Tibial nerve (tissue), 4 donors: ENCODE results near the gene ZNF280D. TPM values are rescaled to one million over a fixed set of nuclear protein-coding genes. Genes with fewer than 3 reads are reported as not detected.
"Not testable (repeated sequence)": the region's sequence is repeated elsewhere in the genome, so short reads cannot be mapped to it uniquely, and the experiment has no call there.

Experiments
- DNase-seq, 2 donors: peaks; one replicate each; pipeline ENCODE4 v3.0.0-alpha.2; 2019; ENCODE audit warnings: low spot score in 2 of 2
- H3K27ac ChIP-seq, 4 donors: fragments of 200-600 bp; sonication (generic) in 3 of 4; one replicate each; pipeline ENCODE4 v1.5.1; 2017 to 2019; ENCODE audit warnings: mild to moderate bottlenecking in 1 of 4
- H3K27me3 ChIP-seq, 2 donors: fragments of 200-600 bp; sonication (generic) in 1 of 2; one replicate each; pipeline versions ENCODE4 v1.5.1 to v1.6.0; 2017 to 2019
- H3K36me3 ChIP-seq, 3 donors: fragments of 200-600 bp; sonication (generic); one replicate each; pipeline ENCODE4 v1.5.1; 2018 to 2019
- H3K4me1 ChIP-seq, 4 donors: fragments of 200-600 bp; sonication (generic) in 3 of 4; one replicate each; pipeline ENCODE4 v1.5.1; 2017 to 2019
- H3K4me3 ChIP-seq, 4 donors: fragments of 200-600 bp; sonication (generic) in 3 of 4; one replicate each; pipeline ENCODE4 v1.5.1; 2017 to 2019; ENCODE audit warnings: mild to moderate bottlenecking in 1 of 4, moderate library complexity in 1 of 4
- H3K9me3 ChIP-seq, 4 donors: fragments of 200-600 bp; sonication (generic) in 3 of 4; one replicate each; pipeline ENCODE4 v1.5.1; 2017 to 2019
- EP300 ChIP-seq, 2 donors: sonication (generic); formaldehyde crosslinking; IDR thresholded peaks; one replicate each; pipeline ENCODE4 v1.6.1; 2017; ENCODE audit warnings: antibody characterized with exemption in 2 of 2, mild to moderate bottlenecking in 1 of 2
- POLR2A ChIP-seq, 2 donors: fragments of 450-650 bp; IDR thresholded peaks; one replicate each; pipeline ENCODE4 v1.6.1; 2017; ENCODE audit warnings: antibody characterized with exemption in 2 of 2, mild to moderate bottlenecking in 2 of 2, moderate library complexity in 2 of 2
- WGBS, 2 donors: methylation state at CpG; one replicate each; pipeline ENCODE4 v1.1.5; 2018; 5-methylcytosine and 5-hydroxymethylcytosine counted together
- total RNA-seq, 4 donors: library from RNA; depleted of rRNA; stranded (reverse); fragments of >200 nt; gene quantifications; one replicate each; pipeline ENCODE4 v1.1.0, GENCODE V29; 2016
- TF ChIP-seq, protein P1 (sequence below), 5 experiments: fragments of 200-600 bp in 3 of 5; fragments of 450-650 bp in 2 of 5; sonication (generic) in 3 of 5; IDR thresholded peaks; one replicate each; pipeline ENCODE4 v1.5.1; 2016 to 2019; ENCODE audit warnings: antibody characterized with exemption in 5 of 5, mild to moderate bottlenecking in 3 of 5, moderate library complexity in 2 of 5

ZNF280D gene
- total RNA-seq, 4 donors from 2014 or later: 60.6 to 107 (median 75.2) TPM

DNA sequence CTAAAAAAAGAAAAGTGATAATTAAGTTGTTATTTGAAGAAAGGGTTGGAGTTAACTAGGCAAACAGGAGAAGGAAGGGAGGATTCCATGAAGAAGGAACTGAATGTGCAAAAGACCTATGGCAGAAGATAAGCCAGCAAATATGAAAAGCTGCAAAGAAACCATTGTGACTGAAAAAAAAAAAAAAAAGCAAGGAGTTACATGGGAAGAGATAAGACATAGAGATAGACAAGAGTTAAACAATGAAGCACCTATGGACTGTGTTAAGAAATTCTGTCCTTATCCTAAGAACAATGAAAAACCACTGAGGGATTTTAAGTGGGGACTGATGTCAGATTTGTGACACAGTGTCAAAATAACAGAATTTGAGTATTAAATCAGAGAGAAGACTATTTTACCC lies 17.0 kb downstream of the ZNF280D start:
- Histone ChIP-seq H3K27me3 (no peaks in the 10 kb centered on the region), H3K27ac (no peak overlapping the region), H3K36me3 (peaks cover 0 to 1% (median 0%) of the 10 kb centered on the region in 3 donors), H3K9me3 (no peaks in the 10 kb centered on the region), H3K4me1 (peaks cover 0 to 36% (median 4%) of the 10 kb centered on the region in 4 donors), H3K4me3 (no peak overlapping the region)
- no peak for TF ChIP-seq POLR2A (IDR thresholded peaks at IDR 0.05)
- TF ChIP-seq EP300 (IDR thresholded peaks at IDR 0.05): no peak
- TF ChIP-seq, protein P1, sequence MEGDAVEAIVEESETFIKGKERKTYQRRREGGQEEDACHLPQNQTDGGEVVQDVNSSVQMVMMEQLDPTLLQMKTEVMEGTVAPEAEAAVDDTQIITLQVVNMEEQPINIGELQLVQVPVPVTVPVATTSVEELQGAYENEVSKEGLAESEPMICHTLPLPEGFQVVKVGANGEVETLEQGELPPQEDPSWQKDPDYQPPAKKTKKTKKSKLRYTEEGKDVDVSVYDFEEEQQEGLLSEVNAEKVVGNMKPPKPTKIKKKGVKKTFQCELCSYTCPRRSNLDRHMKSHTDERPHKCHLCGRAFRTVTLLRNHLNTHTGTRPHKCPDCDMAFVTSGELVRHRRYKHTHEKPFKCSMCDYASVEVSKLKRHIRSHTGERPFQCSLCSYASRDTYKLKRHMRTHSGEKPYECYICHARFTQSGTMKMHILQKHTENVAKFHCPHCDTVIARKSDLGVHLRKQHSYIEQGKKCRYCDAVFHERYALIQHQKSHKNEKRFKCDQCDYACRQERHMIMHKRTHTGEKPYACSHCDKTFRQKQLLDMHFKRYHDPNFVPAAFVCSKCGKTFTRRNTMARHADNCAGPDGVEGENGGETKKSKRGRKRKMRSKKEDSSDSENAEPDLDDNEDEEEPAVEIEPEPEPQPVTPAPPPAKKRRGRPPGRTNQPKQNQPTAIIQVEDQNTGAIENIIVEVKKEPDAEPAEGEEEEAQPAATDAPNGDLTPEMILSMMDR (IDR thresholded peaks at IDR 0.05): no peak
- no peak for DNase-seq

DNA sequence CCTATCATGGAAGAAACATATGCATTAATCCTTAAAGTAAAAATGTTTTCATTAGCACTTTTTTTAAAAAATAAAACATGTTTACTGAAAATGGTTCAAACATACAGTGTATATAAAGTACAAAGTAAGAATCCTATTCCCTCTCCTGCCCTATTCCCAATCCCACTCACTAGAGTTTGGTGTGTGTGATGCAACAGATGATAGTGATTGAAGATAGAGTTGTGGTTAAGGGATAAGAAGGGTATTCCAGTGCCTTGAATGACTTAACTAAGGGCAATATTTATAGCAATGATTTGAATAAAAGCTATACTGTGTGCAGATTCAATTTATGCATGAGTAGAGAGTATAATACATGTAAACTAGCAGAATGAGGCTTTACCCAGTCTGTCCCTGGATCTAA lies 18.1 kb downstream of the ZNF280D start:
- no peaks in the 10 kb centered on the region for H3K36me3 ChIP-seq
- TF ChIP-seq POLR2A (IDR thresholded peaks at IDR 0.05) (no peak), EP300 (IDR thresholded peaks at IDR 0.05) (no peak)
- TF ChIP-seq, protein P1 (IDR thresholded peaks at IDR 0.05): no peak
- DNase-seq: no peak
- no peaks in the 10 kb centered on the region for H3K27me3 ChIP-seq
- H3K4me3 ChIP-seq: no peak overlapping the region
- peaks cover 0 to 33% (median 4%) of the 10 kb centered on the region in 4 donors for H3K4me1 ChIP-seq
- no peak overlapping the region for H3K27ac ChIP-seq
- H3K9me3 ChIP-seq: no peaks in the 10 kb centered on the region

DNA sequence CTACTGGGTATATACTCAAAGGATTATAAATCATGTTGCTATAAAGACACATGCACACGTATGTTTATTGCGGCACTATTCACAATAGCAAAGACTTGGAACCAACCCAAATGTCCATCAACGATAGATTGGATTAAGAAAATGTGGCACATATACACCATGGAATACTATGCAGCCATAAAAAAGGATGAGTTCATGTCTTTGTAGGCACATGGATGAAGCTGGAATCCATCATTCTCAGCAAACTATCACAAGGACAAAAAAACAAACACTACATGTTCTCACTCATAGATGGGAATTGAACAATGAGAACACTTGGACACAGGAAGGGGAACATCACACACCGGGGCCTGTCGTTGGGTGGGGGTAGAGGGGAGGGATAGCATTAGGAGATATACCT lies 23.8 kb downstream of the ZNF280D start:
- H3K36me3 ChIP-seq, H3K27me3 ChIP-seq, H3K27ac ChIP-seq, H3K4me3 ChIP-seq, DNase-seq, H3K4me1 ChIP-seq: not testable (repeated sequence)
- 87 to 100% methylated on average over 5 of the region's 5 CpGs for WGBS, 2 donors
- peaks cover 0 to 11% (median 5%) of the 10 kb centered on the region in 4 donors for H3K9me3 ChIP-seq

DNA sequence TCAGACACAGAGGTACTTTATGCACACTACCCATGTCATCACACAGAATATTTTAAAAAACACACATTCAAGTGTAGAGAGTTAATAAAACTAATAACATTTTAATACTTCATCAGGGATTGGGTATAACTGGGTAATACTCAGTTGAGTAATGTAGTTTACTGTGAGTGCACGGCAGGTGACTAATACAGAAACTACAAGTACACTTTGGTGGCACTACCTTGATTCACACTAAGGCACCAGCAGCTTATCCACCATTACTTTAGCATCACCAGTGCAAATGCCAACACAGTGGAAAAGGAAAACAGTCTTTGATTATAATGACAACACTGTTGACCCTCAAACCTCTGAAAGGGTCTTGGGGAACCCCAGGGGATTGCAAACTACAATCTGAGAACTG lies 33.6 kb downstream of the ZNF280D start:
- WGBS, 2 donors: 97 to 100% methylated on average over 1 of the region's 1 CpG
- Histone ChIP-seq H3K36me3 (peaks cover 0 to 58% (median 6%) of the 10 kb centered on the region in 3 donors), H3K9me3 (no peaks in the 10 kb centered on the region)

DNA sequence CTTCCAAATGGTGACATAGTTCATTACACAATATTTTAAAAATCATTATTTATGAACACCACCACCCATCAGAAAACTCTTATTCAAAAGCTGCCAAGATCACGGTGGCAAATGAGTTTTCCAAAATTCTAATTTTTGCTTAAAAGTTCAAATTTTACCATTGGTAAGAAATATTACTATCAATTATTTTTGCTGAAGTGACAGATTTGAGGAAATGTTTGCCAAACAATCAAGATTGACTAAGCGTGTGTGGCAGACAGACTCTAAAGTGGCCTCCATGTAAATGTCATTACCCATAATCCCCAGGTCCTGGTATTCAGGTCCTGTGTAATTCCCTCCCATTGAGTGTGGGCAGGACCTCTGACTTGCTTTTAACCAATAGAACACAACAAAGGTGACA lies 35.0 kb downstream of the ZNF280D start:
- H3K9me3 ChIP-seq: no peaks in the 10 kb centered on the region
- TF ChIP-seq POLR2A (IDR thresholded peaks at IDR 0.05) (no peak), EP300 (IDR thresholded peaks at IDR 0.05) (no peak)
- TF ChIP-seq, protein P1 (IDR thresholded peaks at IDR 0.05): no peak
- H3K4me1 ChIP-seq: no peaks in the 10 kb centered on the region
- 97 to 100% methylated on average over 2 of the region's 2 CpGs for WGBS, 2 donors
- no peak overlapping the region for H3K27ac ChIP-seq
- peaks cover 0 to 45% (median 6%) of the 10 kb centered on the region in 3 donors for H3K36me3 ChIP-seq
- no peak for DNase-seq
- H3K27me3 ChIP-seq: no peaks in the 10 kb centered on the region
- H3K4me3 ChIP-seq: no peak overlapping the region

More for the DNA sequence above, 33.6 kb downstream of the ZNF280D start:
- H3K27me3 ChIP-seq: no peaks in the 10 kb centered on the region
- no peak for DNase-seq
- TF ChIP-seq, protein P1 (IDR thresholded peaks at IDR 0.05): no peak
- no peak for TF ChIP-seq EP300 (IDR thresholded peaks at IDR 0.05)
- no peak for TF ChIP-seq POLR2A (IDR thresholded peaks at IDR 0.05)
- H3K27ac ChIP-seq: no peak overlapping the region
- H3K4me3 ChIP-seq: no peak overlapping the region
- H3K4me1 ChIP-seq: no peaks in the 10 kb centered on the region

DNA sequence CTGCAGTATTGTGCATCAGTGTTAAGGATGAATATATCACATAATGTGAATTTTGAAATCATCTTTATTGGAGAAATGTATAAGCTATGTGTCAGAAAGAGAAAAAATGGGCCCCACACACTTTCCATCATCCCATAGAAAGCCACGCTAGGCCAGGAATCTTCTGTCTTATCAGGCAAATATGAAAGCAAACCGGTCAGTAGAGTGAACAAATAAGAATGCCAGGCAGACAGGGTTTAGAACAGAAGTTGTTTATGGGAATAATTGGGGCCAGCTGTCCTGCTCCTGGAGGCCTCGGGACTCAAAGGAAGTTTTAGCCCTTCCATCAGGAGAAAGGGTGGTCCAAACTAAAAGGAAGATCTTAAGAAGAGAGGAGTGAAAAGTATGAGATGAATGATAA lies 39.5 kb downstream of the ZNF280D start:
- H3K27me3 ChIP-seq: no peaks in the 10 kb centered on the region
- TF ChIP-seq, protein P1 (IDR thresholded peaks at IDR 0.05): no peak
- TF ChIP-seq POLR2A (IDR thresholded peaks at IDR 0.05) (no peak), EP300 (IDR thresholded peaks at IDR 0.05) (no peak)
- WGBS, 2 donors: 50 to 51% methylated on average over 3 of the region's 3 CpGs
- H3K36me3 ChIP-seq: peaks cover 0 to 20% (median 0%) of the 10 kb centered on the region in 3 donors
- no peaks in the 10 kb centered on the region for H3K4me1 ChIP-seq
- H3K27ac ChIP-seq: no peak overlapping the region
- no peak overlapping the region for H3K4me3 ChIP-seq
- no peak for DNase-seq
- H3K9me3 ChIP-seq: no peaks in the 10 kb centered on the region
